ENCODE measurements around the gene SREBF2. TPM values are rescaled to one million over a fixed set of nuclear protein-coding genes. Genes with fewer than 3 reads are reported as not detected.

Gene SREBF2
- 100 to 1,000 TPM; 146 to 148 TPM for total RNA-seq

DNA sequence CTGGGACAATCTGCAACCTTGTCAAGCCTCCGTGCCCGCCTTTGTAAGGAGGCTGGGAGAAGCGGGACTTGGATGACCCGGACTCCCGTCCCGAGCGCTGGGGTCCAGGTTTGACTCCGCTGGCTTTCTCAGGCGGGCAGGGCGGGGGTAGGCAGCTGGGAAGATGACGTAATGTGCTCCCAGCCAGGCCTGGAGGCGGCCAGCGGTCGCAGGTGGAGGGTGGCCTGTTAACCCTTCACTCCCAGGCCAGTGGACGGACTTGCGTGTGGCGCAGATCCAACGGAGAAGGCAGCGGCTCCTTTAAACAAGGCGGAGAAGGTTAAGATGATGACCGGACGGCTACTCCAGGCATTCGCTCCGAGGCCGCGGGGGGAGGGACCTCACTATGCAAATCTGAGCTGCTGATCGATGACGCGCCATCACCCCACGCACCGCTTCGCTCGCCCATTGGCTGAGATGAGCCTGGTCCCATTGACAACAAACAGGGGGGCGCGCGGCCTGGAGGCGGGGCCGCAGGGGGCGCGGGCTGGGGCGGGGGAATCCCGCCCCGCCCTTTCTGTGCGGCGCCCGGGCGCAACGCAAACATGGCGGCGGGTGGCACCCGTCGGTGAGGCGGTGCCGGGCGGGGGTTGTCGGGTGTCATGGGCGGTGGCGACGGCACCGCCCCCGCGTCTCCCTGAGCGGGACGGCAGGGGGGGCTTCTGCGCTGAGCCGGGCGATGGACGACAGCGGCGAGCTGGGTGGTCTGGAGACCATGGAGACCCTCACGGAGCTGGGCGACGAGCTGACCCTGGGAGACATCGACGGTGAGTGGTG is at the start of gene SREBF2:
TSS of gene SREBF2 (plus strand) at position 553 of the 816 bp plus-strand sequence. CDS start at position 719, 166 bp downstream.

DNA sequence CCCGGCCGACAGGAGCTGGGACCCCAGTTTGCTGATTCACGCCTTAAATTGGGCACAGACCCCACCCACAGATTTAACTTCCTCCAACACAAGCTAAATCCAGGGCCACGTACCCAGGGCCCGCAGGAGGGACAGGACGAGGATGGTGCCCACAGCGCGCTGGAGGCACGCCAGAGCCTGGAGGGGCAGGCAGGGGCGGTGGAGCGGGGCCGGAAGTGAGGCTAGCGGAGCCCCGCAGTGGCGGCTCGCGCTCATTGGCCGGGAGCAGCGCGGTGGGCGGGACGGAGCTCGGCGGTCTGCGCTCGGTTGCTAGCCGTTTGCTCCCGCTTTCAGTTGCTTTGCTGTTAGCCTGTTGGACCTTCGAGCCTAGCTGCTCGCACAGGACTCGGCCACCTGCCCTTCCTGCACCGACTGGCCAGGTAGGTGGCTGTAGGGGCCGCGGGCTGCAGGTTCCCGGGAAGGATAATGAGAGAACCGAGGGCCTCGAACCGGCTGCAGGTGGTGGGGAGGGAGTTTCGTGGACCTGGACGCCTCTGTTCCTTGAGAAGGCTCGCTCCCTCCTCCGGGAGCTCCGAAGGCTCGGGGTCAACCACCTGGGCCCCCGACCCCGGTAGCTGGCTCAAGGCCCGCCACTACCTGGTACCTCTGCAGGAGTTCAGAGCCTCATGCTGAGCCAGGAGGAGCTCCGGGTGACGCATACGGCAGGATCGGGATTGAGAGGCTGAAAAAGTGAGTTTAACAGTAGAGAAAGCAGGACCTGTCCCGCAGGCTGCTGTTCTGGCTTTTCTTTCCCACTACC is 32.4 kb upstream of the SREBF2 start, which contains the start of gene CCDC134:
TSS of gene CCDC134 (plus strand) at position 332 of the 799 bp plus-strand sequence. CDS start 8,212 bp downstream, outside the sequence.

DNA sequence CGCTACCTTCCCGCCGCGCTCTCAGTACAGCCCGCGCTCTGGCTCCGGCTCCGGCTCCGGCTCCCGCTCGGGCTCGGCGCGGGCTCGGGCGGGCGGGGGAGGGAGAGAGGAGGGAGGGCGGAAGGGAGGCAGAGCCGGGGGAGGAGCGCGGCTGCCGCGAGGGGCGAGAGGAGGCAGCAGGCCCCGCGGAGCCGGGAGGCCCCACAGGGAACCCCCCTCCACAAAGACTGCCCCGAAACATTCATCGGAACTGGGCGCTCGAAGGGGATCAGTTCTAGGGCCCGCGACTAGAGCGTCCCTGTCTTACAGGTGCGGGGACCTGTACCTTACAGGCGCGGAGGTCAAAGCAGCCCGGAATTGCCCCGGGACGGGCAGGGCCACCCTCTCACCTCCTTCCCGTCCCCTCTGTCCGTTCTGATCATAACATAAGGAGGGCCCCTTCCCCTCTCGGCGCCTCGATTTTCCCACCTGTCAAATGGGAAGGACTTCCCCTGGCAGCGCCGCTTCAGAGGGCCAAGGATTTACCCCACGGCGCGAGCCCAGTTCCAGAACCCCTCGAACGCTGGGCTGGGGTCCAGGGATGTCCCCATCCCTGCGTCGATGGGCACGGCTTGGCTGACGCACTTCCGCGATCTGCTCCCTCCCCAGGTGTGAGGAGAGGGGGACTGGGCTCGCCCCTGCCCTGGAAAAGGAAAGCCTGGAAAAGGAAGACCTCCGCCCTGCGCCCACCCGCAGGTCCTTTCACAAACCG is 82.3 kb downstream of the SREBF2 start, which contains the start of gene SHISA8:
TSS of gene SHISA8 (minus strand) at position 40 of the 751 bp plus-strand sequence. CDS start 407 bp downstream, outside the sequence.

DNA sequence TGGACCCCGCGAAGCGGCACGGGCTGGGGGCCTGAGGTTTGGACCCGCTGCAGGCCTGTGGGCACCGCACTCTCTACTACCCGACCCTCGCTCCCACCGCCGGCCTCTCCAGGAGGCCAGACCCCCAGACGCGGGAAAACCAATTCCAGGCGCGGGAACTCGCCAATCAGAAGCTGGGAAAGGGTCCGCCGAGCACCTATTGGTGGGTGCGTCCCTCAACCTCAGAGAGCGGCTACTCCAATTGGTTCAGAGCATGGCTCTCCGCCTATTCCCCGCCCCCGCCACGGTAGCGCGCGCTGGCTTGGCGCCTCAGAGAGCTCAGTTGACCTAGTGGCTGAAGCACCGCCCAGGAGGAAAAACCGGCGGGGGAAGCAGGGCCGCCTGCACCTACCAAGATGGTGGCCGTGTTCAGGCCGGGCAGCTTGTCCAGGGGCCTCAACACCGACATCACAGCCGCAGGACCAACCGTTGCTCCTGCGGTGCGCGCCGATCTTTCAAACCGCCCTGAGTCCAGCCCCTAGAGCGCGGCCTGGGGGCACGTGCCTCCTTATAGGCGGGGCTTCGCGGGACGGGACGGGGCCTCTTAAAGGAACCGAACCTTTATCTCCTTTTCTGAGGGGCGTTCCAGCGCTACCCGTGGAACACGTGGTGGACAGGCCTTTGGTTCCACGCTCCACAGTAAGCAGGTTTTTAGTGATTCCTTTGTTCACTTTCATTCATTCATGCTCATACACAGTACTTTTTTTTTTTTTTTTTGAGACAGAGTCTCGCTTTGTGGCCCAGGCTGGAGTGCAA is 113.9 kb downstream of the SREBF2 start, which contains the start of gene CENPM:
TSS of gene CENPM (minus strand) at position 524 of the 795 bp plus-strand sequence. CDS start at position 448, 76 bp downstream.

DNA sequence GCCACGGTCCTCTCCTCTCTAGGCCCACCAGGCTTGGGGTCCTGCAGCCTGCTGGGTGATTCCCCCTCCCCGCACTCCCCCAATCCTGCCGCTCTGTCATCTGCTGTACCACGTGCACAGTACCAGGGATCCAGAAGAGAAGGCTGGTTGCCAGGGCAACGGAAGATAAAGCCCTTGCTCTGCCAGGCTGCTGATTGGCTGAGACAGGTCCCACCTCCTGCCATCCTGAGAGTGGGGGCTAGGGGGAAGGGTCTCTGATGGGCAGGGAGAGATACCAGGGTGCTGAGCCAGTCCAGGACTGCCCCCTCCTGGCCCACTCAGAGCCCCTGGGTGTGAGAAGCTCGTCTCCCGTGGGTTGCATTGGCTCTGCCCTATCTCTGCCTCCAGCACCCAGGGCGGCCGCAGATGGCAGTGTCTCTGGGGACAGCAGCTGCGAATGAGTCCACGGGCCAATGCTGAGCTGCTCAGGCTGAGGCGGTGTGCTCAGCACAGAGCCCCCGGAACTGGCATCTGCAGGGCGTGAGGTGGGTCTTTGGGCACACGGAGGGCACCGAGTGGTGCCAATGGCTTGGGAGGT is 119.1 kb downstream of the SREBF2 start, which contains the start of gene SMIM45:
TSS of gene SMIM45 (plus strand) at position 253 of the 577 bp plus-strand sequence.

Small RNAs within 50 kb of the gene (microRNA-seq; reads per million reads assigned to microRNA genes)
- 45.7 reads per million, percentile 65 among the genes with 10 or more reads in this experiment for gene MIR33A (ENCODE audit: borderline microRNAs expressed, borderline replicate concordance)

Other genes with a start within 250 kb of the SREBF2 start
- gene PMM1, start 243.3 kb upstream of the SREBF2 start, total RNA-seq, result 10 to 100 TPM; 34.0 to 38.7 TPM
- gene DESI1, start 212.1 kb upstream of the SREBF2 start, total RNA-seq, result 10 to 100 TPM; 32.4 to 32.5 TPM
- gene XRCC6, start 211.8 kb upstream of the SREBF2 start, total RNA-seq, result 100 to 1,000 TPM; 222 to 232 TPM
- gene SNU13, start 144.2 kb upstream of the SREBF2 start, total RNA-seq, result 100 to 1,000 TPM; 155 TPM
- gene MEI1, start 133.6 kb upstream of the SREBF2 start, total RNA-seq, result 10 to 100 TPM; 56.0 to 70.4 TPM
- 10 to 100 TPM; 15.7 to 16.9 TPM for gene CCDC134, start 32.4 kb upstream of the SREBF2 start, total RNA-seq
- under 1 TPM in 1 of 2 experiments, not detected in 1; 0.18 TPM for gene SHISA8, start 82.0 kb downstream of the SREBF2 start, total RNA-seq
- gene TNFRSF13C, start 93.7 kb downstream of the SREBF2 start, total RNA-seq, result 1 to 10 TPM; 1.5 to 1.9 TPM
- 10 to 100 TPM; 65.7 to 69.3 TPM for gene CENPM, start 114.0 kb downstream of the SREBF2 start, total RNA-seq
- gene SEPTIN3, start 136.3 kb downstream of the SREBF2 start, total RNA-seq, result 1 to 10 TPM; 1.9 to 2.1 TPM
- gene WBP2NL, start 165.7 kb downstream of the SREBF2 start, total RNA-seq, result 1 to 10 TPM; 1.7 to 1.9 TPM
- gene NAGA, start 237.7 kb downstream of the SREBF2 start, total RNA-seq, result 10 to 100 TPM; 21.1 to 21.2 TPM
- 1 to 10 TPM; 2.6 to 2.8 TPM for gene PHETA2, start 241.1 kb downstream of the SREBF2 start, total RNA-seq
- 100 to 1,000 TPM; 120 to 134 TPM for gene SMDT1, start 246.6 kb downstream of the SREBF2 start, total RNA-seq

Measured in activated naive CD4-positive, alpha-beta T cell treated with anti-CD3 and anti-CD28 coated beads, Interleukin-2, amount 10 ng/mL, durations not matched to agents 5 hours and 36 hours (primary cell).